Suprapubic skin (tissue), 3 donors: ENCODE results near the gene MAML2.

Experiments
- POLR2AphosphoS5 ChIP-seq, 3 donors: sonication (generic); formaldehyde crosslinking; IDR thresholded peaks; one replicate each; pipeline ENCODE4 v1.6.1; 2017; ENCODE audit warnings: antibody characterized with exemption in 3 of 3
- TF ChIP-seq, protein P1 (sequence below), 2 donors: fragments of 200-600 bp in 1 of 2; fragments of 450-650 bp in 1 of 2; sonication (generic) in 1 of 2; IDR thresholded peaks; one replicate each; pipeline ENCODE4 v1.5.1; 2016 to 2019; ENCODE audit warnings: antibody characterized with exemption in 2 of 2, mild to moderate bottlenecking in 1 of 2, moderate library complexity in 1 of 2

- TF ChIP-seq, protein P1, sequence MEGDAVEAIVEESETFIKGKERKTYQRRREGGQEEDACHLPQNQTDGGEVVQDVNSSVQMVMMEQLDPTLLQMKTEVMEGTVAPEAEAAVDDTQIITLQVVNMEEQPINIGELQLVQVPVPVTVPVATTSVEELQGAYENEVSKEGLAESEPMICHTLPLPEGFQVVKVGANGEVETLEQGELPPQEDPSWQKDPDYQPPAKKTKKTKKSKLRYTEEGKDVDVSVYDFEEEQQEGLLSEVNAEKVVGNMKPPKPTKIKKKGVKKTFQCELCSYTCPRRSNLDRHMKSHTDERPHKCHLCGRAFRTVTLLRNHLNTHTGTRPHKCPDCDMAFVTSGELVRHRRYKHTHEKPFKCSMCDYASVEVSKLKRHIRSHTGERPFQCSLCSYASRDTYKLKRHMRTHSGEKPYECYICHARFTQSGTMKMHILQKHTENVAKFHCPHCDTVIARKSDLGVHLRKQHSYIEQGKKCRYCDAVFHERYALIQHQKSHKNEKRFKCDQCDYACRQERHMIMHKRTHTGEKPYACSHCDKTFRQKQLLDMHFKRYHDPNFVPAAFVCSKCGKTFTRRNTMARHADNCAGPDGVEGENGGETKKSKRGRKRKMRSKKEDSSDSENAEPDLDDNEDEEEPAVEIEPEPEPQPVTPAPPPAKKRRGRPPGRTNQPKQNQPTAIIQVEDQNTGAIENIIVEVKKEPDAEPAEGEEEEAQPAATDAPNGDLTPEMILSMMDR (IDR thresholded peaks at IDR 0.05), result no peak
- TF ChIP-seq POLR2AphosphoS5 (IDR thresholded peaks at IDR 0.05), result no peak
Observed at GRCh38 chr11:96193745-96194443, 149.1 kb downstream of the MAML2 start.
